GM21367 (cell line): Measurements from ENCODE around the gene TENM3.
"Not testable (repeated sequence)": the region's sequence is repeated elsewhere in the genome, so short reads cannot be mapped to it uniquely, and the experiment has no call there.

ENCODE experiments used
- ATAC-seq: cut with Tn5 transposase; IDR thresholded peaks from one replicate; pipeline ENCODE4 v1.9.1; 2021; ENCODE audit not compliant: unreplicated experiment

Gene TENM3

DNA sequence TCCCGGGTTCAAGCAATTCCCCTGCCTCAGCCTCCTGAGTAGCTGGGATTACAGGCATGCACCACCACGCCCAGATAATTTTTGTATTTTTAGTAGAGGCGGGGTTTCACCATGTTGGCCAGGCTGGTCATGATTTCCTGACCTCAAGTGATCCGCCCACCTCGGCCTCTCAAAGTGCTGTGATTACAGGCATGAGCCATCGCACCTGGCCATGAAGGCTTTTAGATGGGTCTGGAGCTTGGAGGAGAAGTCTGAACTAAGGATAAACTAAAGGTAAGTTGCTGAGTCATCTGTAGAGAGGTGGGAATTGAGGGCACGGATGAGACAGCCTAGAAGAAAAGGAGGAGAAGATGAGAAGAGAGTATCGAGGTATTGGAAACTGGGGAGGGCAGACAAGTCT lies at the start of gene TENM3:
Gene TENM3, plus strand, starts transcription at position 199 of the 400 bp plus-strand sequence. CDS start 80,619 bp downstream, outside the sequence.
- not testable (repeated sequence) for ATAC-seq

- no peak for ATAC-seq
Measured at GRCh38 chr4:182194091-182194824, 48.9 kb upstream of the TENM3 start.

- ATAC-seq = no peak
Measured at GRCh38 chr4:182197611-182198010, 45.6 kb upstream of the TENM3 start.

- ATAC-seq = no peak
Measured at GRCh38 chr4:182201871-182202270, 41.3 kb upstream of the TENM3 start.

GRCh38 chr4:182202650-182203049 lies 40.6 kb upstream of the TENM3 start:
- ATAC-seq = no peak

DNA sequence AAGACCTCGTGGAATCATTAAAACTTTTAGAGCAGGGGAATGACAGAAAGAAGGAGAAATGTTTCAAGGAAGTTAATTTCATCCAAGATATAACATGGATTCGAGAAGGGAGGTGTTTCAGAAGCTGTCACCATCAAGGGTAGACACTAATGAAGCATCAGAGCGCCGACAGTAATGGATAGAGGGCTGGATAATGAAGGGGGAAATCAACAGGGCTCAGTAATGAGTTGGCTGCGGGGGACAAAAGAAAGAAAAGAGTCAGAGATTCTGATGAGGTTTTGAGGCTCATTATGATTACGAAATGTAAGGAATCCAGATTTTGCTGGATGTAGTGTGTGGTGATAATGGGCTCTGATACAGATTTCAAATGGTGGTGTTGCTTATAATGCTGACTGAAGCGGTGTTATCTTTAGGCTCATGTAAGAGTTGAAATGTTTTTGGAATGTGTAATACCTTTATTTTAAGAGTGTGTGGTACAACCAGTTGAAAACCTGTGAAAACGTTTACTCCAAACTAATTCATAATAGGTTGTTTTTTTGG lies 39.3 kb upstream of the TENM3 start:
- ATAC-seq = no peak

DNA sequence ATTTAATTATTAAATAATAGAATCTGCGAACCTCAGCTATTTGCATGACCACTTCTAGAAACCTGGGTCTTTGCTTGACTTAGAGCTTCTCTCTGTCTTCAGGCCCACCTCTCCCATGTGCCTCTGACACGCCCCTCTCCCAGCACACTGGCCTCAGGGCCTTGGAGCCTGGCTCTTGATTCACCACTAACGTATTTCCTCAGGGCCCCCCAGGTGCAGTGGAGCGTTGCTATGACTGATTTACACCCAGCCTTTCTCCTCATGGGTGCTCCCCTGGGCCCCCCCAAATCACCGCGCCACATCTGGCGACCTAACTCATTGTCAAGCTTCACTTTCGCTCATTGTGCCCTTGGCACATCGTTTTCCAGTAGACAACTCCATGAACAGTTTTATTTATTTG lies 37.9 kb upstream of the TENM3 start:
- ATAC-seq = no peak

GRCh38 chr4:182206266-182206665 lies 36.9 kb upstream of the TENM3 start:
- no peak for ATAC-seq

DNA sequence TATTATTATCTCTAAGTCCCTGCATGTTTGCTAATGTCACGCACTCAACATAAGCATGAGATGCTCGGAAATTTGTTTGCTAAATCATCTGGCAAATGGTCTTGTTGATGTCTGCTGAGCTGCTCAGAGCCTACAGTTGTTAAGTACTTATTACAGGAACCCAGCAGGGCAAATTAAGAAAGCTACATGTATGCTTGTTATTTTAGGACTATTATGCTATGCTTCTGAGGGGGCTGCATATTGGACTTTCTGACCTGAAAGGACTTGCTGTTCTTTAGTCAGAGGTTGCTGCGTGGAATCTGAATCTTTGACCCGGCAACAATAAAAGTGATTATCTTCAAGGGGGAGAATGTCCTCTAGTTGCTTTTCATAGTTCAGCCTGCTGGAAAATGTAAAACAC lies 36.3 kb upstream of the TENM3 start:
- ATAC-seq = no peak

- no peak for ATAC-seq
Measured at GRCh38 chr4:182207830-182208396, 35.3 kb upstream of the TENM3 start.

GRCh38 chr4:182208526-182209050 lies 34.6 kb upstream of the TENM3 start:
- ATAC-seq = no peak

- no peak for ATAC-seq
Measured at GRCh38 chr4:182212211-182212761, 30.9 kb upstream of the TENM3 start.

- no peak for ATAC-seq
Measured at GRCh38 chr4:182213004-182213403, 30.2 kb upstream of the TENM3 start.

DNA sequence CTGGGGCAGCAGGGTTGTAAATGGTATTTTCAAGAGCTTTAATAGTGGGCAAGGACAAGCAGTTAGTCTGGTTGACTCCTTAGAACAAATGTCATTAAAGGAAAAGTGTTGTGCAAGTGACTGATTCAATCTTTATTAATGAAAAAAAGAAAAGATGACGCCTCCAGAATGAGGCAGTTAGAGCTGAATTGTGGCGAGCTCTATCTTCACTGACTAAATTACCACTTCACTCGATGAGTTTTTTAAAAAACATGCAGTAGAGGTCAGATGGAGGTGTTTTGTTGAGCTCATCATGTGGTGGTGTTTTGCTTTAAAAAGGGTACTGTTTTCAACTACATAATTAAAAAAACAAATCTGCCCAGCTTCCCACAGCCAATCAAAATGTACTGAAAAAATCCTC lies 28.1 kb upstream of the TENM3 start:
- ATAC-seq = no peak

GRCh38 chr4:182216005-182216404 lies 27.2 kb upstream of the TENM3 start:
- ATAC-seq = no peak

GRCh38 chr4:182219411-182220056 lies 23.7 kb upstream of the TENM3 start:
- ATAC-seq = no peak

GRCh38 chr4:182221987-182222386 lies 21.2 kb upstream of the TENM3 start:
- ATAC-seq = no peak

- no peak for ATAC-seq
Measured at GRCh38 chr4:182222766-182223165, 20.4 kb upstream of the TENM3 start.

DNA sequence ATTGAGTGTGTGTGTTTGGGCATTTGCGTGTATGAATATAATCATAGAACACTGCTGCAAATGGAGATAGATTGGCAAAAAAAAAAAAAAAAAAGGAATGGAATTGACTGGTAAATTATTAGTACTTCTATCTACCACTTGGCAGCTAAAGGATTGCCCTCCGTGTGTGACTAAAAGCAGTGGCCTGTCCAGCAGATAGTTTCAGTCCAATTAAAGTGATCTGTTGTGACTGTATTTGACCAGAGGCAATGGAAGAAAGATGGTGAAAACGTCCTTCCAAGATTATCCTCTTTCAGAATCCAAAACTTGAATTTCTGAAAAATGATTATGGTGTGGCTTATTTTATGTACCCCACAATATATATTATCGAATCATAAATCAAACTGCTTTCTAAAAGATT lies 19.5 kb upstream of the TENM3 start:
- no peak for ATAC-seq

DNA sequence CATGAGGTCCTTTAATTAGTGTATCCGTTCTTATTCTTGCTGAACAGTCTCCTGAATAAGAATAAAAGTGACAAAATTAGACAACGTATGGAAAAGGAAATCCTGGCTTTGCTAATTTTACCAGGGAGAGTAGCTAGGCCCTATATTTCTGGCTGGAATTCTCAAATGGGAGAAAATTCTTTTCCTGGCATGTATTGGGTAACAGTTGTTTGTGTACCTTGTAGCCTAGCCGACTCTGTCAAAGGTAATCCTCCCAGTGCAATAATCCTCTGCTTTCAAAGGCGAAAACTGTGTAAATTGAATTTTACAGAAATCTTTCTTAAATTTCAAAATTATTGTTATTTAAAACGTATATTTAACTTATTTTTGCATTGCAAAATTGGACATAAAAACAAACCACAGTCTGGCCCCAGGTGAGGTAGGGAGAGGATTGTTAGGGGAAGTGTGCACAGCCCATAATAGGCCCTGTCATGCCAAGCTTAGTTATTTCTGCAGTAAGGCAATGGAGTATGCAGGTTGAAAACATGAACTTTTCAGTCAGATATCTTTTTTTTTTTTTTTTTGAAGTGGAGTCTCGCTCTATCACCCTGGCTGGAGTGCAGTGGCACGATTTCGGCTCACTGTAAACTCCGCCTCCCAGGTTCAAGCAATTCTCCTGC lies 18.9 kb upstream of the TENM3 start:
- no peak for ATAC-seq

DNA sequence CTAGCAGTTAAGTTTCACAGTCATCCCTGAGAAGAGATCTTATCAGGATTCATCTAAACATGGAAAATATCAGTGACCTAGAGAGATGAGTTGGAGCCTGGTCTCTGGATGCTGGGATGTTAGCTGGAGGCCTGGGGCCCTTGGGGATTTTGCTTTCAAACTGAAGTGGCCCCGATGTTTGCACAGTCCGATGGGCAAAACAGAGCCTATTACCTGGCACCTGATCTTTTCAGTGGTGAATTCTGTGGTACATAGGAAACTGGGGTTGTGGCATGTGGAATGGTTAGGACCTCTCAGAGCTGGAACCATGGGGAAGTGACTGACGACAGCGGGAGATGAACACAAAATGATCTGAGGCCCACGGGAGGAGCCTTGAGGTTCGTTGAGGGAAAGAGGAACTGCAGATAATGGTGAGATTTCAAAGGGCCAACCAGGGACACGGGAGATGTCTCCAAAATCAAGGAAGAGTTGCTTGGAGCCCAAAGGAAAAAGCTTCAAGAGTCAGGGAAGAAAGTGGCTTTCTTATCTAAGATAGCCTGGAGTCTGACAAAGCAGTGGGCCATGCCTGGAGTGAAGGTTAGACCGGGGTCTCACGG lies 17.8 kb upstream of the TENM3 start:
- no peak for ATAC-seq
